ENCODE results near the gene PCBP1.

GRCh38 chr2:70078384-70078783 is 8.9 kb upstream of the PCBP1 start:
- TF ChIP-seq, protein P1, sequence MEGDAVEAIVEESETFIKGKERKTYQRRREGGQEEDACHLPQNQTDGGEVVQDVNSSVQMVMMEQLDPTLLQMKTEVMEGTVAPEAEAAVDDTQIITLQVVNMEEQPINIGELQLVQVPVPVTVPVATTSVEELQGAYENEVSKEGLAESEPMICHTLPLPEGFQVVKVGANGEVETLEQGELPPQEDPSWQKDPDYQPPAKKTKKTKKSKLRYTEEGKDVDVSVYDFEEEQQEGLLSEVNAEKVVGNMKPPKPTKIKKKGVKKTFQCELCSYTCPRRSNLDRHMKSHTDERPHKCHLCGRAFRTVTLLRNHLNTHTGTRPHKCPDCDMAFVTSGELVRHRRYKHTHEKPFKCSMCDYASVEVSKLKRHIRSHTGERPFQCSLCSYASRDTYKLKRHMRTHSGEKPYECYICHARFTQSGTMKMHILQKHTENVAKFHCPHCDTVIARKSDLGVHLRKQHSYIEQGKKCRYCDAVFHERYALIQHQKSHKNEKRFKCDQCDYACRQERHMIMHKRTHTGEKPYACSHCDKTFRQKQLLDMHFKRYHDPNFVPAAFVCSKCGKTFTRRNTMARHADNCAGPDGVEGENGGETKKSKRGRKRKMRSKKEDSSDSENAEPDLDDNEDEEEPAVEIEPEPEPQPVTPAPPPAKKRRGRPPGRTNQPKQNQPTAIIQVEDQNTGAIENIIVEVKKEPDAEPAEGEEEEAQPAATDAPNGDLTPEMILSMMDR (IDR thresholded peaks at IDR 0.05; ENCODE audit: insufficient read depth, low read length) = no peak
- TF ChIP-seq POLR2AphosphoS5 (IDR thresholded peaks at IDR 0.05; ENCODE audit: low read depth) (peak; percentile 51; the same call in 1 of the 2 replicates), SPI1 (IDR thresholded peaks at IDR 0.05; ENCODE audit: borderline replicate concordance, low read depth) (peak; percentile 93), GABPA (IDR thresholded peaks at IDR 0.05; ENCODE audit: low read depth) (no peak)
- TF ChIP-seq, protein P2, sequence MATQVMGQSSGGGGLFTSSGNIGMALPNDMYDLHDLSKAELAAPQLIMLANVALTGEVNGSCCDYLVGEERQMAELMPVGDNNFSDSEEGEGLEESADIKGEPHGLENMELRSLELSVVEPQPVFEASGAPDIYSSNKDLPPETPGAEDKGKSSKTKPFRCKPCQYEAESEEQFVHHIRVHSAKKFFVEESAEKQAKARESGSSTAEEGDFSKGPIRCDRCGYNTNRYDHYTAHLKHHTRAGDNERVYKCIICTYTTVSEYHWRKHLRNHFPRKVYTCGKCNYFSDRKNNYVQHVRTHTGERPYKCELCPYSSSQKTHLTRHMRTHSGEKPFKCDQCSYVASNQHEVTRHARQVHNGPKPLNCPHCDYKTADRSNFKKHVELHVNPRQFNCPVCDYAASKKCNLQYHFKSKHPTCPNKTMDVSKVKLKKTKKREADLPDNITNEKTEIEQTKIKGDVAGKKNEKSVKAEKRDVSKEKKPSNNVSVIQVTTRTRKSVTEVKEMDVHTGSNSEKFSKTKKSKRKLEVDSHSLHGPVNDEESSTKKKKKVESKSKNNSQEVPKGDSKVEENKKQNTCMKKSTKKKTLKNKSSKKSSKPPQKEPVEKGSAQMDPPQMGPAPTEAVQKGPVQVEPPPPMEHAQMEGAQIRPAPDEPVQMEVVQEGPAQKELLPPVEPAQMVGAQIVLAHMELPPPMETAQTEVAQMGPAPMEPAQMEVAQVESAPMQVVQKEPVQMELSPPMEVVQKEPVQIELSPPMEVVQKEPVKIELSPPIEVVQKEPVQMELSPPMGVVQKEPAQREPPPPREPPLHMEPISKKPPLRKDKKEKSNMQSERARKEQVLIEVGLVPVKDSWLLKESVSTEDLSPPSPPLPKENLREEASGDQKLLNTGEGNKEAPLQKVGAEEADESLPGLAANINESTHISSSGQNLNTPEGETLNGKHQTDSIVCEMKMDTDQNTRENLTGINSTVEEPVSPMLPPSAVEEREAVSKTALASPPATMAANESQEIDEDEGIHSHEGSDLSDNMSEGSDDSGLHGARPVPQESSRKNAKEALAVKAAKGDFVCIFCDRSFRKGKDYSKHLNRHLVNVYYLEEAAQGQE (IDR thresholded peaks at IDR 0.05; ENCODE audit: insufficient replicate concordance, low read depth) = no peak
